ENCODE results near the gene VDAC1.
A peak's percentile ranks its signal among the peaks of the same experiment; 100 is the strongest.
"Not testable (repeated sequence)": the region's sequence is repeated elsewhere in the genome, so short reads cannot be mapped to it uniquely, and the experiment has no call there.

VDAC1 gene

GRCh38 chr5:133994297-133994989 is 10.3 kb downstream of the VDAC1 start:
- no peak for DNase-seq

- no peak for DNase-seq
Observed at GRCh38 chr5:133993185-133993936, 11.4 kb downstream of the VDAC1 start.

- no peak for DNase-seq
Observed at GRCh38 chr5:133992429-133993155, 12.2 kb downstream of the VDAC1 start.

- DNase-seq, result no peak
Observed at GRCh38 chr5:133991171-133991910, 13.4 kb downstream of the VDAC1 start.

- DNase-seq, result no peak
Observed at GRCh38 chr5:133990396-133990795, 14.4 kb downstream of the VDAC1 start.

- no peak for DNase-seq
Observed at GRCh38 chr5:133985540-133986180, 19.1 kb downstream of the VDAC1 start.

- DNase-seq, result no peak
Observed at GRCh38 chr5:133983674-133984073, 21.1 kb downstream of the VDAC1 start.

GRCh38 chr5:133981714-133982113 is 23.1 kb downstream of the VDAC1 start:
- no peak for DNase-seq

GRCh38 chr5:133980652-133981051 is 24.1 kb downstream of the VDAC1 start:
- no peak for DNase-seq

GRCh38 chr5:133978943-133979342 is 25.8 kb downstream of the VDAC1 start:
- DNase-seq, result no peak

GRCh38 chr5:133977858-133978257 is 26.9 kb downstream of the VDAC1 start:
- DNase-seq, result no peak

- DNase-seq, result no peak
Observed at GRCh38 chr5:133977161-133977787, 27.5 kb downstream of the VDAC1 start.

GRCh38 chr5:133975546-133975945 is 29.2 kb downstream of the VDAC1 start:
- not testable (repeated sequence) for DNase-seq

- no peak for DNase-seq
Observed at GRCh38 chr5:133974142-133974541, 30.6 kb downstream of the VDAC1 start.

- DNase-seq, result no peak
Observed at GRCh38 chr5:133970325-133970909, 34.4 kb downstream of the VDAC1 start.

GRCh38 chr5:133969654-133970324 is 35.0 kb downstream of the VDAC1 start:
- no peak for DNase-seq

GRCh38 chr5:133968204-133968980 is 36.4 kb downstream of the VDAC1 start, which contains the start of gene C5orf15:
Gene C5orf15 (minus strand): TSS chr5:133968625. CDS start chr5:133968584, 41 bp downstream.
- DNase-seq, result peak; percentile 95

GRCh38 chr5:133967698-133968203 is 37.0 kb downstream of the VDAC1 start:
- DNase-seq, result no peak

- no peak for DNase-seq
Observed at GRCh38 chr5:133967124-133967523, 37.7 kb downstream of the VDAC1 start.

GRCh38 chr5:133966090-133966489 is 38.7 kb downstream of the VDAC1 start:
- no peak for DNase-seq
